H9 (cell line): Measurements from ENCODE around the gene CCL21. TPM values are rescaled to one million over a fixed set of nuclear protein-coding genes. Genes with fewer than 3 reads are reported as not detected.

ENCODE experiments used
- DNase-seq: peaks from one replicate; pipeline ENCODE4 v3.0.0-alpha.2; 2017
- H2AFZ ChIP-seq: one replicate; pipeline ENCODE4 v1.6.1; 2013; ENCODE audit warnings: mild to moderate bottlenecking, low read length, control low read depth, moderate library complexity
- H2AK5ac ChIP-seq: 2 replicates; pipeline ENCODE4 v1.6.1; 2013; ENCODE audit warnings: low read length, control low read depth, mixed read lengths; ENCODE audit not compliant: insufficient read length
- H2BK120ac ChIP-seq: one replicate; pipeline ENCODE4 v1.6.1; 2013; ENCODE audit warnings: low read depth, mild to moderate bottlenecking, low read length, control low read depth, inconsistent platforms; ENCODE audit not compliant: poor library complexity, severe bottlenecking
- H2BK12ac ChIP-seq: 2 replicates; pipeline ENCODE4 v1.6.1; 2013; ENCODE audit warnings: low read length, control low read depth, mixed read lengths, low read depth; ENCODE audit not compliant: insufficient read length
- H2BK15ac ChIP-seq: 2 replicates; pipeline ENCODE4 v1.6.1; 2013; ENCODE audit warnings: low read depth, low read length, control low read depth
- H2BK20ac ChIP-seq: one replicate; pipeline ENCODE4 v1.6.1; 2013; ENCODE audit warnings: low read depth, mild to moderate bottlenecking, low read length, control low read depth, inconsistent platforms; ENCODE audit not compliant: poor library complexity, severe bottlenecking
- H2BK5ac ChIP-seq: 2 replicates; pipeline ENCODE4 v1.6.1; 2013; ENCODE audit warnings: low read length, control low read depth, mixed read lengths; ENCODE audit not compliant: insufficient read length
- H3K14ac ChIP-seq: 2 replicates; pipeline ENCODE4 v1.6.1; 2013; ENCODE audit warnings: low read length, control low read depth; ENCODE audit not compliant: insufficient read depth
- H3K18ac ChIP-seq: 2 replicates; pipeline ENCODE4 v1.6.1; 2013; ENCODE audit warnings: low read depth, mild to moderate bottlenecking, mixed read lengths, low read length, control low read depth; ENCODE audit not compliant: insufficient read length
- H3K23ac ChIP-seq: 2 replicates; pipeline ENCODE4 v1.6.1; 2013; ENCODE audit warnings: low read length, control low read depth, mixed read lengths, low read depth; ENCODE audit not compliant: insufficient read length
- H3K23me2 ChIP-seq: 2 replicates; pipeline ENCODE4 v1.6.1; 2013; ENCODE audit warnings: low read depth, mild to moderate bottlenecking, mixed read lengths, low read length, control low read depth; ENCODE audit not compliant: insufficient read length, poor library complexity, severe bottlenecking
- H3K27ac ChIP-seq: 2 replicates; pipeline ENCODE4 v1.5.1; 2013; ENCODE audit warnings: low read length, control low read depth, mixed read lengths, low read depth; ENCODE audit not compliant: insufficient read length
- H3K27me3 ChIP-seq: 2 replicates; pipeline ENCODE4 v1.6.1; 2013; ENCODE audit warnings: low read length, control low read depth, inconsistent platforms; ENCODE audit not compliant: insufficient read depth
- H3K4ac ChIP-seq: 2 replicates; pipeline ENCODE4 v1.6.1; 2013; ENCODE audit warnings: low read depth, mild to moderate bottlenecking, control low read depth, inconsistent platforms, low read length, moderate library complexity
- H3K4me1 ChIP-seq: 2 replicates; pipeline ENCODE4 v1.6.1; 2013; ENCODE audit warnings: low read length, control low read depth, inconsistent platforms; ENCODE audit not compliant: insufficient read depth
- H3K4me2 ChIP-seq: 2 replicates; pipeline ENCODE4 v1.6.1; 2013; ENCODE audit warnings: low read length, control low read depth, mixed read lengths; ENCODE audit not compliant: insufficient read length, insufficient read depth
- H3K56ac ChIP-seq: 2 replicates; pipeline ENCODE4 v1.6.1; 2013; ENCODE audit warnings: low read depth, mild to moderate bottlenecking, mixed read lengths, low read length, control low read depth; ENCODE audit not compliant: insufficient read length
- H3K79me1 ChIP-seq: 2 replicates; pipeline ENCODE4 v1.6.1; 2013; ENCODE audit warnings: low read depth, mild to moderate bottlenecking, moderate library complexity, low read length, control low read depth, inconsistent platforms; ENCODE audit not compliant: insufficient read depth, poor library complexity, severe bottlenecking
- H3K79me2 ChIP-seq: 2 replicates; pipeline ENCODE4 v1.6.1; 2013; ENCODE audit warnings: low read length, control low read depth, inconsistent platforms; ENCODE audit not compliant: insufficient read depth
- H3K9ac ChIP-seq: 2 replicates; pipeline ENCODE4 v1.6.1; 2013; ENCODE audit warnings: low read length, control low read depth, mixed read lengths; ENCODE audit not compliant: insufficient read length; ENCODE audit errors: extremely low read depth
- H3K9me3 ChIP-seq: one replicate; pipeline ENCODE4 v1.6.1; 2013; ENCODE audit warnings: low read depth, low read length, inconsistent platforms; ENCODE audit not compliant: control insufficient read depth
- H3T11ph ChIP-seq: one replicate; pipeline ENCODE4 v1.6.1; 2013; ENCODE audit warnings: mild to moderate bottlenecking, low read length, control low read depth, inconsistent platforms
- H4K20me1 ChIP-seq: one replicate; pipeline ENCODE4 v1.6.1; 2013; ENCODE audit not compliant: control insufficient read depth, insufficient read length, insufficient read depth
- H4K5ac ChIP-seq: 2 replicates; pipeline ENCODE4 v1.6.1; 2013; ENCODE audit warnings: low read depth, mild to moderate bottlenecking, mixed read lengths, low read length, control low read depth; ENCODE audit not compliant: insufficient read length
- H4K8ac ChIP-seq: replicated peaks from 2 replicates; pipeline ENCODE4 v1.6.1; 2013; ENCODE audit warnings: low read length, control low read depth, mixed read lengths, low read depth; ENCODE audit not compliant: insufficient read length
- H4K91ac ChIP-seq: 2 replicates; pipeline ENCODE4 v1.6.1; 2013; ENCODE audit warnings: low read depth, mild to moderate bottlenecking, moderate library complexity, mixed read lengths, low read length, control low read depth; ENCODE audit not compliant: insufficient read length
- H3K27ac Mint-ChIP-seq, 3 experiments: 2 replicates in 2 of 3; 3 replicates in 1 of 3; pipeline ENCODE4 v1.8.0; 2020 to 2021; ENCODE audit warnings: mixed read lengths in 3 of 3, mild to moderate bottlenecking in 1 of 3, moderate library complexity in 1 of 3
- H3K27me3 Mint-ChIP-seq: 2 replicates; pipeline ENCODE4 v1.8.0; 2021; ENCODE audit warnings: low read depth, mild to moderate bottlenecking, moderate library complexity, mixed read lengths
- H3K36me3 Mint-ChIP-seq, 3 experiments: 2 replicates in 2 of 3; 3 replicates in 1 of 3; pipeline ENCODE4 v1.8.0; 2020 to 2021; ENCODE audit warnings: low read depth in 3 of 3, mixed read lengths in 3 of 3; ENCODE audit not compliant: insufficient read depth in 1 of 3
- H3K4me1 Mint-ChIP-seq, 2 experiments: 2 replicates each; pipeline ENCODE4 v1.8.0; 2020; ENCODE audit warnings: mixed read lengths in 2 of 2
- H3K4me3 Mint-ChIP-seq, 2 experiments: 2 replicates in 1 of 2; 3 replicates in 1 of 2; pipeline ENCODE4 v1.8.0; 2020 to 2021; ENCODE audit warnings: mild to moderate bottlenecking in 2 of 2, mixed read lengths in 2 of 2, moderate library complexity in 1 of 2
- H3K9me3 Mint-ChIP-seq, 2 experiments: 2 replicates in 1 of 2; 3 replicates in 1 of 2; pipeline ENCODE4 v1.8.0; 2020; ENCODE audit warnings: mild to moderate bottlenecking in 2 of 2, mixed read lengths in 2 of 2, moderate library complexity in 1 of 2
- CTCF ChIP-seq: fragments of 200-600 bp; sonication (generic); conservative IDR thresholded peaks from 3 replicates; pipeline ENCODE4 v1.8.0; 2021; ENCODE audit warnings: antibody characterized with exemption, mild to moderate bottlenecking
- WGBS: extraction: QIAGEN DNeasy Blood & Tissue Kit; methylation state at CpG from one replicate; pipeline ENCODE4 v1.1.7; 2013; ENCODE audit warnings: missing lambda C conversion rate, low lambda C conversion rate, mixed read lengths; ENCODE audit not compliant: insufficient read length; ENCODE audit errors: extremely low coverage; 5-methylcytosine and 5-hydroxymethylcytosine counted together
- total RNA-seq: library from RNA; stranded (reverse); gene quantifications from 2 replicates; pipeline ENCODE4 v1.2.1, GENCODE V29; 2021

The CCL21 gene
- total RNA-seq, 1 experiment from 2014 or later: not detected

DNA sequence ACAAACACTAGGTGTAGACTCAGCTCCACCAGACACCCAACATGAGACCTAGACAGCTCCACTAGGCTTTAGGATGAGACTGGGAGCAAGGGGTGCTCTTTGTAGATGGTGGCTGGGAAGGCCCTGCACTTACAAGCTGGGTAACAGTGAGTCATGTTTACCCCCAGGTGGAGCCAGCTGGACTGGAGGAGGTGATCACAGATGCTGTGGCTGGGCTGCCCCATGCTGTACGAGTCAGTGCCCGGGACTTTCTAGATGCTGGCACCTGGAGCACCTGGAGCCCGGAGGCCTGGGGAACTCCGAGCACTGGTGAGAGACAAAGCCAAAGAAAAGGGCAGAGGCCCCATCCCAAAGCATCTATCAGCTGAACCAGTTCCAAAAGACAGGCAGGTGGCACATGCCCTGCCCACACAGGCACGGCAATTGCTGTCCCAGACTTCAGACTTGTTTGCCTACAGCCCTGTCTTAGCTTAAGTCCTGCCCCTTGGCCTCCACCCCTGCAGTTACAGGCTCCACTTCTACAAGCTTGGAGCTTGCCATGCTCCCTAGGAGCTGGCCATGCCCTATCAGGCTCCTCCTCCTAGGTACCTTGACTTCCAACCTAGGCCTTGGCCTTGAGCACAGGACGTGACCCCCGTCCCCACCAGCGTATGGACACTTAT lies 50.2 kb downstream of the CCL21 start:
- H3K4me2 ChIP-seq: no peak overlapping the region
- no peak overlapping the region for H2BK5ac ChIP-seq
- H2BK12ac ChIP-seq: no peak overlapping the region
- H3K9me3 ChIP-seq: no peaks in the 10 kb centered on the region
- H4K91ac ChIP-seq: no peak overlapping the region
- H2AK5ac ChIP-seq: no peak overlapping the region
- no peak overlapping the region for H3K27ac ChIP-seq
- no peak overlapping the region for H3K9ac ChIP-seq
- H3K56ac ChIP-seq: no peak overlapping the region
- H3K14ac ChIP-seq: no peak overlapping the region
- H3K23ac ChIP-seq: no peak overlapping the region
- H3K27me3 Mint-ChIP-seq: peaks cover 6% of the 10 kb centered on the region
- H2BK20ac ChIP-seq: no peak overlapping the region
- DNase-seq: no peak
- H4K20me1 ChIP-seq: no peaks in the 10 kb centered on the region
- H2BK120ac ChIP-seq: no peak overlapping the region
- H3K36me3 Mint-ChIP-seq: no peaks in the 10 kb centered on the region
- no peak overlapping the region for H3K4ac ChIP-seq
- no peak overlapping the region for H3T11ph ChIP-seq
- no peak overlapping the region for H4K5ac ChIP-seq
- no peak; the same call in 2 of the 3 replicates for TF ChIP-seq CTCF
- no peak overlapping the region for H4K8ac ChIP-seq
- H2BK15ac ChIP-seq: no peak overlapping the region
- no peaks in the 10 kb centered on the region for H3K79me2 ChIP-seq
- H3K18ac ChIP-seq: no peak overlapping the region
- H3K4me3 Mint-ChIP-seq: no peak overlapping the region
- peaks cover 4% of the 10 kb centered on the region for H3K23me2 ChIP-seq
- H3K27ac Mint-ChIP-seq: no peak overlapping the region
- H3K4me1 ChIP-seq: no peaks in the 10 kb centered on the region
- no peaks in the 10 kb centered on the region for H3K27me3 ChIP-seq
- no peaks in the 10 kb centered on the region for H3K9me3 Mint-ChIP-seq
- H3K79me1 ChIP-seq: no peaks in the 10 kb centered on the region
- peaks cover 6 to 18% of the 10 kb centered on the region in 2 experiments for H3K4me1 Mint-ChIP-seq
- no peak overlapping the region for H2AFZ ChIP-seq
- WGBS: no CpG with 5 or more reads among the region's 8 CpGs

Other genes with a start within 250 kb of the CCL21 start
- gene ENHO, start 187.1 kb downstream of the CCL21 start, total RNA-seq: 11.3 and 14.5 TPM in 2 replicates
- 0.55 and 1.3 TPM in 2 replicates for gene CNTFR, start 120.4 kb downstream of the CCL21 start, total RNA-seq
- 16.4 and 17.2 TPM in 2 replicates for gene RPP25L, start 98.0 kb downstream of the CCL21 start, total RNA-seq
- gene DCTN3, start 89.6 kb downstream of the CCL21 start, total RNA-seq: 35.2 and 40.0 TPM in 2 replicates
- gene ARID3C, start 81.1 kb downstream of the CCL21 start, total RNA-seq: not detected in 2 replicates
- gene SIGMAR1, start 72.3 kb downstream of the CCL21 start, total RNA-seq: 68.2 and 68.3 TPM in 2 replicates
- 39.2 and 41.5 TPM in 2 replicates for gene GALT, start 63.5 kb downstream of the CCL21 start, total RNA-seq
- gene IL11RA, start 58.0 kb downstream of the CCL21 start, total RNA-seq: 8.7 and 8.9 TPM in 2 replicates
- 0.28 and 1.0 TPM in 2 replicates for gene CCL27, start 47.5 kb downstream of the CCL21 start, total RNA-seq
- gene CCL19, start 18.9 kb downstream of the CCL21 start, total RNA-seq: not detected in 2 replicates
- 0.24 and 0.68 TPM in 2 replicates for gene PHF24, start 248.1 kb upstream of the CCL21 start, total RNA-seq